GM18907 (cell line): ENCODE results near the gene PDE4C.
"Not testable (repeated sequence)": the region's sequence is repeated elsewhere in the genome, so short reads cannot be mapped to it uniquely, and the experiment has no call there.

Source experiments
- ATAC-seq: cut with Tn5 transposase; IDR thresholded peaks from one replicate; pipeline ENCODE4 v1.9.1; 2021; ENCODE audit warnings: mild to moderate bottlenecking, moderate library complexity; ENCODE audit not compliant: unreplicated experiment

PDE4C gene

DNA sequence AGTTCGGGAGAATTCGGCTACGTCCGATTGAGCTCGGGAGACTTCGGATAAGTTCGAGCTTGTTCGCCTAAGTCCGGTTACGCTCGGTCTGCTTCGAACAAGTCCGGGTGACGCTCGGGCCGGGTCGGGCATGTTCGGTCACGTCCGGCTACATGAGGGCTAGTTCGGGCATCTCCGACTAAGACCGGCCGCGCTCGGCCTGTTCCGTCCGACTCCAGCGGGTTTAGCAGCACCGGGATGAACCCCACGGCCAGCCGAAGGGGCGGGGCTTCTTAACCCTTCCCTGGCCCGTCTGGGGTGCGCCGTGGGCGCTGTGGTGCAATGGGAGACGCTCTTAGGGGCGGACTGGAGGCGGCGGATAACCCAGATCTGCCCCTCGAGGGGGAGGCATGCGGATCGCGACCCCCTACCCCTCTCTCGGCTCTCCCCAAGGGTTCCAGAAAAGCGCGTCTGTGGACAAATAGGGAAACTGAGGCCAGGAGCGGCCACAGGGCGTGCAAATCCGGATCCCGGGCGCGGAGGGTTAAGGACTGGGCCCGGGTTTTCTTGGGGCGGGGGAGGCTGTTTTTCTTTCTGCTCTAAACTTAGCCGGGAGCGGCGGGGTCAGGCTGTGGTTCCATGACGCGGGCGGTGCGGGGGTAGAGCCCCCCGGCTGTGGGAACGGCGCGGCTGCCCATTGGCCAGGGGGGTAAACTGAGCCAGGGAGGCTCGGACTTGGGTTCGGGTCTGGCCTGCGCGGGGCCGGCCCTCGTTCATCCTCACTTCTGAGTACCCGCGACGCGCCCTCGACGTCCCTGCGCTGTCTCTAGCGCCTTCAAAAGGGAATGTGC, 1.5 kb downstream of the PDE4C start:
- peak; percentile 93 for ATAC-seq

DNA sequence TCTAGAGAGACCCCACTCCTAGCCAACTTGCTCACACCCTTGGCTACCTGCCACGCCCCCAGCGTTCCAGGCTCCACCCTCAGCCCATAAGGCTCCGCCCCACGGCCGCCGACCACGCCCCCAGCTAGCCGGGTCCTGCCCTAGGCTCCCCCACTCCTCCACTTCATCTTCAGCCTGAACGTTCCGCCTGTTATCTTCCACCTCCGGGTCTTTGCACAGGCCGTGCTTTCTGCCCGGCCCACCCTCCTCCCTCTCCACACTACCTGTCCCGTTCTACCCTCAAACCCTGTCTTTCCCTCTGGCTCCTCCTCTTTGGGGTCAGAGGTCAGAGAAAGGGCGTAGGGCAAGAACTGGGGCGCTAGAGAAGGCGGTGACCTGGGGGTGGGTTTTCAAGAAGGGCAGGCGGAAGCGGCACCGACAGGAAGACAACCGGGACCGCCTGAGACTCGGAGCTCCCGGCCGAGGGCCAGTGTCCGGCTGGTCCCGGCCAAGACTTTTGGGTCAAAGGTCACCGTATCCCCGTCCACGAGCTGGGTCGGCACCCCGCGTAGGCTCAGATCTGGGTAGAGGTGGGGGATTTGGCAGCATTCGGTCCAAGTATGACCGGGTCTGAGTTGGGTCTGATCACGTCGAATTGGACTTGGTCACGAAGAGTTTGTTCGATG, 2.2 kb downstream of the PDE4C start:
- no peak for ATAC-seq

- ATAC-seq, result no peak
Measured at GRCh38 chr19:18221815-18222725, 4.2 kb downstream of the PDE4C start.

DNA sequence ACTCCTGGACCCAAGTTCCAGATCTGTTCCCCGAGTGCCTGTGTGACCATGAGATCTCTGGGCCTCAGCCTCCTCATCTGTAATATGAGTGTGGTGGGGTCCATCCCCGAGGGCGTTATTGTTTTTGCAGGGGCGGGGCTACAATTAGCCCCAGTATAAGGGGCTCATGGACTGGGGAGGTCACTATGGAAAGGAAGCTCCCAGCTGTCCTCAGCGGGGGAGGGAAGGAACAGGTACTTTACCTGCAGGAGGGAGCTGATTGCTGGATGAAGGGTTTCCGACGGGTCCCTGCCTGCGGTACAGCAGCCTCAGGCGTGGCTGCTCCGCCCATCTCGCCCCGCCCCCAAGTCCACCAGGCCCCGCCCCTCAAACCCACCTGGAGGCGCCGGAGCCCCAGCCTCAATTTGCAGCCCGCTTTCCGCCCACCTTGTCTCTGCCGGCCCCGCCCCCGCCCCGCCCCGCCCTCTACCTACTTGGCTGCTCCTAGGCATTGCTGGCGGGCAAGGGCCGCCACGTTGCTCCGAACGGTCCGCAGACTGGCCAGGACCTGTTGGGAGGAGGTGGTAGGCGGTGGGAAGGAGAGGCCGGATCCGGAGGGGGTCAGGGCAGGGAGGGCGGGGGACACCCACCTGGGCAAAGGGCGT, 5.5 kb downstream of the PDE4C start:
- ATAC-seq, result no peak

DNA sequence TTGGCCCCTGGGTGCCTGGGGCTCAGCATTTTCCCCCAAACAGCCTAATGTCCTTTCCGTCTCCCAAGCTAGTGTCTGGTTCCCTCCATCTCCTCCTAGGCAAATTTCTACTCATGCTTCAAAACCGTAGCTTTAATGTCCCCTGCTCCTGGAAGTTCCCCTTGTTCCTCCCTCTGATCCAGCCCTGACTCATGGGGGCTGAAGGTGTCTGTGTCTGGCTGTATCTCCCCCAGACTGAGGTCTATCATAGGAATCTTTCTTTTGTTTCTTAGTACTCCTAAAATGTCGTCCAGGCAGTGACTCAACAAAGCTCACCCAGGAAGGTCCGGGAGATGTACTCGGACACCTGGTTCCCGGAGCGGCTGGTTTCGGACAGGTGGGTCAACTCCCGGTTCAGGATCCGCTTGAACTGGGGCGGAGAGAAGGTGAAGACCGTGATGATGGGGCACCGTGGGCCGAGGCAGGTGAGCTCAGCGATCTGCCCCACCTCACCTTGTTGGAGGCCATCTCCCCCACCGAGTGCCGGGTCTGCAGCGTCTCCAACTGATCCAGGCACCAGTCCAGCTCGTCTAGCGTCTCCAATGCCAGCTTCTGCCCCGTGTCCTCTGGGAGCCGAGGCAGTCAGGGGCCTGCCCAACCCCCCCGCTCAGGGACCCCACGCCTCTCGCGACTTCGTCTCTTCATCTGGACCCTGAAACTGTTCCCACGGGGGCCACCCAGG, 6.2 kb downstream of the PDE4C start:
- ATAC-seq, result no peak

- ATAC-seq, result no peak
Measured at GRCh38 chr19:18218600-18218999, 7.6 kb downstream of the PDE4C start.

GRCh38 chr19:18218159-18218558, 8.1 kb downstream of the PDE4C start:
- ATAC-seq, result no peak

DNA sequence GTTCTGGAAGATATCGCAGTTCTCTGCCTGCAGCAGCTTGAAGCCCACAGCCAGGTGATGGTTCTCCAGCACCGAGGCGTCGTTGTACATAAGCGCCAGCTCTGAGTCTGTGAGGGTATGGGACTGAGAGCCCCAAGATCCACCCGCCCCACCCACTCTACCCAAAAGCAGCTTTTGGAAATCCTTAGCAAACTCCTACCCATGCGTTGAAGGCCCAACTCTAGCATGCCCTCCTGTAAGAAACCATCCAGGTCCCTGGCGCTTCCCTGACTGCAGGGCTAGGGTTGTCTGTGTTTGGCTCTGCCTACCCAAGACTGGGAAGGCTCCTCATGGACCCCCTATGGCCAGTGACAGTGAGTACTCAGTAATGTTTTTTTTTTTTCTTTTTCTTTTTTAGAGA, 9.4 kb downstream of the PDE4C start:
- no peak for ATAC-seq

DNA sequence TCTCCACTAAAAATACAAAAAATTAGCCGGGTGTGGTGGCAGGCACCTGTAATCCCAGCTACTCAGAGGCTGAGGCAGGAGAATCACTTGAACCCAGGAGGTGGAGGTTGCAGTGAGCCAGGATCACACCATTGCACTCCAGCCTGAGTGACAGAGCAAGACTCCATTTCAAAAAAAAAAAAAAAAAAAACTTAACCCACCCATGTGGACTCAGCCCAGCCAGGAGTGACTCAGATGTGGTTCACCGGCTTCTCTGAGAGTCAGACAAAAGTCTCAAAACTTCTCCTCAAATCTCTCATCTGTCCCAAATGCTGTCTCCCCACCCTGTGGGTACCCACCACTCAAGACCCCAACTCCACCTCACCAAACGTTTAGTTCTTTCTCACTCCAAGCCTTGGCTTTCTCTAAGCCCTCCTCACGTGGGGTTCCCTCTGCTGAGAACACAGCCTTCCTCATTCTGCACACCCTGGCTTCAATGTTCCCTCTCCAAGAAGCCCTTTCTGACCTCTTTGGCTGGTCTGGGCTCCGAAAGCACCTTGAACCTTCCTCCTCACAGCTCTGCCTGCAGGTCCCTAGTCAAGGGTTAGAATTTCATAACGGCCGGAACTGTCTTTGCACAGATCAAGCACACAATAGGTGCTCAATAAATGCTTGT, 11.3 kb downstream of the PDE4C start:
- ATAC-seq, result no peak

DNA sequence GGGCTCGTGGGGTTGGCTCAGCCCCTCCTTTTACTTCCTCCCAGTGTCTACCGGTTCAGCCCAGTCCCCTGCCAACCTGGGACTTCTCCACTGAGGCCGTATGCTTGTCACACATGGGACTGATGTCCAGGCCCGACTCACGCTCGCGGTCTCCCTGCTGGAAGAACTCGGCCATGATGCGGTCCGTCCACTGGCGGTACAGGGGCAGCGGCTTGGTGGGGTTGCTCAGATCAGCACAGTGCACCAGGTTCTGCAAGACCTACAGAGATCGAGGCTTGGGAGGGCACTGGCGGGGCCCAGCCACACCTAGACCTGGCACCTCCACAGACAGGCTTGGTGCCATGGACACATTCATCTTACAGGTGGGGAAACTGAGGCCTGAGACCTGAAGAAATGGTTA, 14.6 kb downstream of the PDE4C start:
- no peak for ATAC-seq

DNA sequence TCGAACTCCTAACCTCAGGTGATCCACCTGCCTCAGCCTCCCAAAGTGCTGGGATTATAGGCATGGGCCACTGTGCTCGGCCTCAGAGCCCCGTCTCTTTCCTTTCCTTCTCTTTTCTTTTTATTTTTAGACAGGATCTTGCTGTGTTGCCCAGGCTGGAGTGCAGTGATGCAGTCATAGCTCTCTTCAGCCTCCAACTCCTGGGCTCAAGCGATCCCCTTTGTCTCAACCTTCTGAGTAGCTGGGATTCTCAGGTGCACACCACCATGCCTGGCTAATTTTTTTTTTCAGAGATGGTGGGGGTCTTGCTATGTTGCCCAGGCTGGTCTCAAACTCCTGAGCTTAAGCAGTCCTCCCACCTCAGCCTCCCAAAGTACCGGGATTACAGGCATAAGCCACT, 16.3 kb downstream of the PDE4C start:
- ATAC-seq, result not testable (repeated sequence)

DNA sequence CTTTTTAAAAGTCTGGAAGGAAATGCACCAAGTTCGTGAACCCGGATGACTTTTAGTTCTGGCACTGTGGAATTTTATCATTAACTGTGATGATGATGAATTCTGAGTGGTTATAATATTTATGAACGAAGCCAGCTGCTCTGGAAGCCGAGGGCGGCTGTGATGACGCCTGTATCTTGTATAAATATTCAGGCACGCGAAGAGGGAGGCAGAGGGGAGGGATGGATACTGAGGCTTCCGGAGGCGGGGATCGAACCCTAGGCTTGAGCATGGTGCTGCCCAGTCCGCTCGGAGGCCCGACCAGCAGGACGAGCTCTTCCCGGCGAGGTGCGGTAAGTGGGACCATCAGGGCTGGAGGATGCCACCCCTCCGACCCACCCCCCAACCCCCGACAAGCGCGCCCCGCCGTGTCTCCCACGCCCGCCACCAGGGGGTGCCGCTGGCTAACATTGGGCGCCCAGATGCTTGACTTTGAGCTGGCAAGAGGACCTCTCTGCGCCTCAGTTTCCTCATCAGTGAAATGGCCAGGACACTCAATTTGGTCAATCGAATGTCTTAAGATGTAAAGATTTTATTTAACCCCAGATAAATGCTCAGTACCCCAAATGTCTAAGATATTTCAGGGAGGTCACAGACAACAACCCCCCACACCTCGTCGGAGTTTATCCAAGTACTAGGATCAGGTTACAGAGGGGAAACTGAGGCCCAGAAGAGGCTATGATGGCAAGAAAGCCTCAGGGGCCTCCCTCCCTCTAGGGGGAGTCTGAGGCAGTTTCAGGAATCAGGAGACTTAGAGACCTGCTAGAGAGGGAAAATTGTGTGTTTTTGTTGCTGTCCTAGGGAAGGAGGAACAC, 17.9 kb downstream of the PDE4C start:
- no peak for ATAC-seq

DNA sequence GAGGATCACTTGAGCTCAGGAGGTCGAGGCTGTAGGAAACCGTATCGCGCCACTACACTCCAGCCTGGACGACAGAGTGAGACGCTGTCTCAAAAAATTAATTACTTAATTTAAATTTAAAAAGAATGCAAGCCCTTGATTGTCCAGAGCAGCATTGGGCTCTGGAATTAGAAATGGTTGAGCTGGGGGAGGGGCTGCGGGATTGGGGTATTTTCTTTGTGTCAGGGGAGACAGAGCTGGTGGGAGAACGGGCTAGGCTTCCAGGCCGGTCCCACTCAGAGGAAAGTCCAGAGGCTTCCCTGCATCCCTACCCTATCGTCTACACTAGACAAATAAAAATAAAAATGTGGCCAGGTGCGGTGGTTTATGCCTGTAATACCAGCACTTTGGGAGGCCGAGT, 20.2 kb downstream of the PDE4C start:
- no peak for ATAC-seq

- no peak for ATAC-seq
Measured at GRCh38 chr19:18205200-18205892, 20.9 kb downstream of the PDE4C start.

DNA sequence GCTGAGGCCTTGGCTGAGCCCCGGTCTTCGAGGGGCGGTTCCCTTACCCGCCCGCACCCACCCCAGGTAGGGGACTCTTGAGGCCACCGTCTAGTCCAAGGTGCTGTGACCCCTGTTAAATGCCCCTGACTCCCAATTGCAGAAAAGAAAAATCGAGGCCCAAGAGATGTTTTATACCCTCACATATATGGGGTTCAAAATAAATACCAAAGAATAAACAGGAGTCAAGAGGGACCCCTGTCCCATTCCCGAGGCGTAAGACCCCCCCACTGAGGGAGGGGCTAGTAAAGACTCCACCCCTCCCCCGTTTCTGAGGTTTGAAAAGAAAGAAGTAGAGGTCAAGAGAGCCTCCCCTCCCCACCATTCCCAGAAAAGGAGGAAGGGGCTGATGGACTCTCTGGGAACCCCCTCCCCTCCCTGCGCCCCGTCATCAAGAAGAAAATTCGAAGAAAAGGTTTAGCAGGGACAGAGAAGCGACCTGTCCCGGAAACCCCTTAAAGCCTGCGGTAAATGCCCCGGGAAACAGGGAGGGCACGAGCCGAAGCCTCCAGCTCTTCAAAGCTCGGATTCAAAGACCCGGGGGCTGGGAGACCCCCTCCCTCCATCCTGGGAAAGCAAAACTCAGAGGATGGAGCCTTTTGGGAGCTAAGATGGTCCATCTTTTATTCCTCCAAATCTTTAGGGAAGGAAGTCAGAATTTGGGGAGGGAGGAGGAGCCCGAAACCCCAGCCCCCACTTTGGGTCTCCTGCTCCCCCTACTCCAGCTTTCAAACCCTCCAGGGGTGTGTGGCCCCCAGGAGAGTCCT, 21.6 kb downstream of the PDE4C start:
- ATAC-seq, result peak; percentile 16

DNA sequence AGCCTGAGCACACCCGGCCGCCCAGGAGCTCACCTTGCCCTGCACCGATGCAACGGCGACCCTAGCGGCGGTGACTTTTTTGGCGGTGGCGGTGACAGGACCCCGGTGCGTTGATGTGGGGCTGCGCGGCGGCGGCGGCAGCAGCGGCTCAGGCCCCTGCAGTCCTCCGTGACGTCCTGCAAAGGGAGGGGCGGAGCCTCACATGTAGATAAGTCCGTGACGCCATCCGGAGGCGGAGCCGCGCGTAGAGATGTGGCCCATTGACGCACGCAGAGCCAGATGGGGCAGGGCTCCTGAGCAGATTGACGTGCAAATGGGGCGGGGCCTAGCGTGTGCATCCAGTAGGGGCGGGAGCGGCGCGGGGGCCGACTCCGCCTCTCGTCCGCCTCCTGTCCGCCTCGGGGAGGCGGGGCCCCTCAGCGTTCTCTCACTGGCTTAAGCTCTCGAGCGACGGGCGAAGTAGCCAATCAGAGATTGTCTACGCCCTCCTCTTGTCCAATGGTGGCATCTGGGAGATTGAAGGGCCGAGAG, 22.3 kb downstream of the PDE4C start, which contains the start of gene RAB3A:
Gene RAB3A (minus strand): TSS at position 180 of the 531 bp plus-strand sequence. CDS start 1,302 bp downstream, outside the sequence.
- ATAC-seq, result peak; percentile 90

DNA sequence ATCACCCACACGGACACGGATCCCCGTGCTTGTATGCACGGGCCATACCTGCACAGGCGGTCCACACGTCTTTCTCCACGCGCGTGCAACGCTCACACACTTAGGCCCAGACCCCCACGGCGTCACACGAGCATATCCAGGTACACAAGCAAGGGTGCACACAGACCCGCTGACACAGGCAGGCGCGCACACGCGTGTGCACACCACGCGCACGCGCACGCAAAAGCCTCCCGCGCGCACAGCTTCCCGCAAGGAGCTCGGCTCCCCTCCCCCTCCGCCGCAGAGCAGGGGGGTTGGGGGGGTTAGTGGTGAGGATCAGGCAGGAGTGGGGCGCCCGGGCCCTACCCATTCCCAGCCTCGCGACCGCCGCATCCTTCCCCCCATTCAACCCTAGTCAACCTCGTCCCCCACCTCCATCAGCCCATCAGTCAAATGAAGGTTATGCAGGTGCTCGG, 22.8 kb downstream of the PDE4C start:
- ATAC-seq, result peak; percentile 3
